Duodenal mucosa (tissue), 2 donors: ENCODE data around the gene POLD2.
"Not testable (repeated sequence)": the region's sequence is repeated elsewhere in the genome, so short reads cannot be mapped to it uniquely, and the experiment has no call there.

ENCODE experiments used
- H3K27ac ChIP-seq: one replicate; pipeline ENCODE4 v1.7.0; 2013; ENCODE audit warnings: low read depth, low read length
- H3K27me3 ChIP-seq, 2 donors: one replicate each; pipeline ENCODE4 v1.7.0; 2013; ENCODE audit warnings: low read length in 2 of 2, control low read depth in 1 of 2; ENCODE audit not compliant: insufficient read depth in 2 of 2, control insufficient read depth in 1 of 2
- H3K36me3 ChIP-seq, 2 donors: one replicate each; pipeline ENCODE4 v1.7.0; 2013; ENCODE audit warnings: low read length in 2 of 2, control low read depth in 1 of 2; ENCODE audit not compliant: insufficient read depth in 2 of 2, control insufficient read depth in 1 of 2
- H3K4me1 ChIP-seq, 2 donors: one replicate each; pipeline ENCODE4 v1.7.0; 2013; ENCODE audit warnings: low read length in 2 of 2, control low read depth in 1 of 2; ENCODE audit not compliant: insufficient read depth in 2 of 2, control insufficient read depth in 1 of 2
- H3K4me3 ChIP-seq, 2 donors: one replicate each; pipeline ENCODE4 v1.7.0; 2013; ENCODE audit warnings: low read length in 2 of 2, low read depth in 1 of 2
- H3K9ac ChIP-seq, 2 donors: one replicate each; pipeline ENCODE4 v1.7.0; 2013; ENCODE audit warnings: low read length in 2 of 2, low read depth in 1 of 2
- H3K9me3 ChIP-seq, 2 donors: one replicate each; pipeline ENCODE4 v1.7.0; 2013; ENCODE audit warnings: low read length in 2 of 2, control low read depth in 1 of 2; ENCODE audit not compliant: control insufficient read depth in 1 of 2

The POLD2 gene

DNA sequence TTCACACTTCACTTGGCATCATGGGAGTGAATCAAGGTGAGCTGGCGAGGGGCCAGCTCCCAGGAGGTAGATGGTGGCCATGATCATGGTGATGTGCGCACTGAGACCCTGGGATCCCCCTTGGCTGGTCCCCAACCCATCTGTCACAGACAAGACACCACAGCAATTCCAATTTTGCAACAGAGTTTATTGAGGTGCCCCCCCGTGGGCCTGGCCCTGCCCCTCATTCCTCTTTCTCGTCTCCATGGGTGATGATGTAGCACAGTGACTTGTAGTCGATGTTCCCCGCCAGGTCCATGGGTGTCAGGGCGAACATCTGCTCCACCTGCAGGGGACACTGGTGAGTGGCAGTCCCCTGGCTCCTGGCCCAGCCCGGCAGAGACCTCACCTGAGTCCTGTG is 15.3 kb upstream of the POLD2 start:
- H3K4me3 ChIP-seq: no peak overlapping the region
- no peaks in the 10 kb centered on the region for H3K4me1 ChIP-seq
- H3K36me3 ChIP-seq: no peaks in the 10 kb centered on the region
- no peaks in the 10 kb centered on the region for H3K9me3 ChIP-seq
- H3K27ac ChIP-seq: no peak overlapping the region
- H3K27me3 ChIP-seq: no peaks in the 10 kb centered on the region
- no peak overlapping the region for H3K9ac ChIP-seq

DNA sequence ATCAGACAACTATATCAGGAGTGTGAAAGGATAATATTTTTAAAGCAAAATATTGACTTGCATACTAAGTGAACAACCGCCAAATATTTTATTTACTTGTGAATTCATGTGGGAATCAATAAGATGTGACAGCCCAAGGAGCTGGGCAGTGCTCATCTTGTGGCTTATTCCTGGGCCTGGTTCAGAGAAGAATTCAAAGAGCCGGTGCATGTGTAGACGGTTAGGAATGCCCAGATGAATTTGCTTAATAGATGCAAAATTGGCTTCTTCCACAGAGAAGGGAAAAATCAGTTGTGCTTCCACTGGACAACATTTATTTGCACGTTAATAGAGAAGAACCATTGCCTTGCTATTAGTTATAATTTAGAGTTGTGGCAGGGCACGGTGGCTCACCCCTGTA is 13.4 kb upstream of the POLD2 start:
- no peaks in the 10 kb centered on the region for H3K36me3 ChIP-seq
- no peaks in the 10 kb centered on the region for H3K27me3 ChIP-seq
- H3K9me3 ChIP-seq: no peaks in the 10 kb centered on the region
- no peaks in the 10 kb centered on the region for H3K4me1 ChIP-seq
- no peak overlapping the region for H3K27ac ChIP-seq
- no peak overlapping the region for H3K9ac ChIP-seq
- H3K4me3 ChIP-seq: no peak overlapping the region

DNA sequence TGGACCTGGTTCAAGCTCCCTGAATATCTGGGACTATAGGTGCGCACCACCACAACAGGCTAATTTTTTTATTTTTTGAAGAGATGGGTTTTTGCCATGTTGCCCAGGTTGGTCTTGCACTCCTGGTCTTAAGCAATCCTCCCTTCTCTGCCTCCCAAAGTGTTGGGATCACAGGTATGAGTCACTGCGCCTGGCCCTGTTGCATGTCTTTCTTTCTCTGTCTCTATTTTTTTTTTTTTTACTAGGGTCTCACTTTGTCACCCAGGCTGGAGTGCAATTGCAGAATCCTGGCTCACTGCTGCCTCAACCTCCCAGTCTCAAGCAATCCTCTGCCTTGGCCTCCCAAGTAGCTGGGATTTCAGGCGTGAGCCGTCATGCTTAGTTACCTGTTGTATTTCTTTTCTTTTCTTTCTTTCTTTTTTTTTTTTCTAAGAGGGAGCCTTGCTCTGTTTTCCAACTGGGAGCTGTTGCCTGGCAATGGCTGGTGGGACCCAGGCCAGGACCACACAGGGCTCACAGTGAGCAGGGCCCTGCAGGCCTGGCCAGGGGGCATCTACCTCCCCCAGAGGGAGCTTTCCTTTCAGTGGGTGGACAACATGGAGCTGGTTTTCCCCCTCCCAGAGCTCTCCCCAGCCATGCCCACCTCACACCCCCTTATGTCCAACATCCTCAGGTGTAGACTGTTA is 11.7 kb upstream of the POLD2 start:
- peaks cover 0 to 4% of the 10 kb centered on the region in 2 donors for H3K4me1 ChIP-seq

DNA sequence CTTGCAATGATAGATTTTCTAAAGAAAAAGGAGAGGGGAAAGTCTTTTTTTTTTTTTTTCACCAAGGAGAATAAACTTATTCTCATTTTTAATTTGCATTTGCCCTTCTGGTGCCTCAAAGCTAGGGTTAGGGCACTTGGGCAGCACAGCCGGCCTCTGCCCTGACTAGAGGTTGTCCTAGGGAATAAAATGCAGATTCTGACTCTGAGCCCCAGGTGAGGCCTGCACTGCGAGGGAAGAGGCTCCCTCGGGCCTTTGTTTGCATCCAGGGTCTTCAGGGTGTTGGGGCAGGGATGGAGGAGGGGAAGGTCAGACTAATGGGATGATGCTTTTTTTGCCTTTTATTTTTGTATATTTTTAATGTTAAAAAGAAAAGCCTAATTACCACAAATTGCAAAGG is 9.9 kb upstream of the POLD2 start:
- Histone ChIP-seq H3K9ac (no peak overlapping the region), H3K27me3 (no peaks in the 10 kb centered on the region), H3K4me3 (no peak overlapping the region), H3K36me3 (no peaks in the 10 kb centered on the region), H3K27ac (no peak overlapping the region), H3K9me3 (no peaks in the 10 kb centered on the region), H3K4me1 (peaks cover 0 to 4% of the 10 kb centered on the region in 2 donors)

More for the DNA sequence above, 11.7 kb upstream of the POLD2 start:
- H3K27ac ChIP-seq: no peak overlapping the region
- no peak overlapping the region for H3K4me3 ChIP-seq
- H3K27me3 ChIP-seq: no peaks in the 10 kb centered on the region
- H3K9ac ChIP-seq: no peak overlapping the region
- no peaks in the 10 kb centered on the region for H3K9me3 ChIP-seq
- no peaks in the 10 kb centered on the region for H3K36me3 ChIP-seq

DNA sequence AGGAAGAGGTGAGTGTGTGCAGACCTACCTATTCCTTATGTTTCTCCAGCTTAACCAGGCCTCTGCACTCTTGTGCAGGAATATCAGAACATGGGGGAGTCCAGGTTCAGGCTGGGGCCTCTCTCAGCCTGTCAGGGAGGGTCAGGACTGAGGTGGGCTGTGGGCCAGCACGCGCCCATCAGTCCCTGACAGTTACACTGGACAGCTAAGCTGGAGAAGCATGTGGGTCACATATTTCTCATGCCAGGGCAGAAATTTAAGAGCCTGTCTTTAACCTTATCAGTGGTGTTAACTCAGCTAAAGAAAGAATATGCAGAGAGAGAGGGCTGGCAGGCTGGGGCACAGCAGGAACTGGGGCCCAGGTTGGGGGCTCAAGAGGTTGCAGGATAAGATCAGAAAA is 8.7 kb upstream of the POLD2 start:
- Histone ChIP-seq H3K36me3 (no peaks in the 10 kb centered on the region), H3K27ac (no peak overlapping the region), H3K9me3 (no peaks in the 10 kb centered on the region), H3K4me3 (no peak overlapping the region), H3K27me3 (no peaks in the 10 kb centered on the region), H3K9ac (no peak overlapping the region), H3K4me1 (peaks cover 0 to 4% of the 10 kb centered on the region in 2 donors)

DNA sequence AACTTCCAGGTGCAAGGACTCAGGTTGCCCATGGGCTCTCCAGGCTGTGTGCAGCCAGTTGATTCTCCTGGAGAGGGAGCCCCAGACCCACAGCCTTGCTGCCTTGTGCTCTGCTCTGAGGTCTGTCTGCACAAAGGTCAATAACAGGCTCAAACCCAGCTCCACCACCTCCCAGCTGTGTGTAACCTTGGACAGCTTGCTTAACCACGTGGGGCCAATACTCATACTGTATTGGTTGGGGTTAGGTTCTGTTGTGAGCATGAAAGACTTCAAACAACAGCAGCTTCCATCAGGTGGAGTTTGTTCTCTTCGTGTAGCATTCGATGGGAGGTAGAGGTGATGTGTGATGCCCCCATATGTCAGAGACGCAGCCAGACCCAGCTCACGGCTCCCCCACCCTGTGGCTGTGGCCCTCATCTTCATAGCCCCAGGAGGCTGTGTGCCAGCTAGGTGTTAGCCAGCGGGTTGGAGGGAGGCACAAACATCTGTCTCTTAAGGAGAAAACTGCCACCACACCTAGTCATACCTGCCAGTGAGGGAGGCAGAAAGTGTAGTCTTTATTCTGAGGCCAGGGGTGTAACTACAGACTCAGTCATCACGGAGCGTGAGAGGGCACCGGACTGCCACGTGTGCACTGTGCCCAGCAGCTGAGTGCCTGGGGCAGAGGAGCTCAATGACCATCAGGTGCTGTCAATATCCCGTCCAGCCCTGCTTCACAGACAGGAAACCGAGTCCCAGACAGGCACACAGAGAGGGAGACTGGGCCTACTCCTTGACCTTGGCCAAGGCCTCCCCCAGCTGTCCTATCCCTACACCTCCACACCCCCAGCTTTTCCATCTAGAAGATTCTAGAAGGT is 8.1 kb upstream of the POLD2 start:
- Histone ChIP-seq H3K27me3 (no peaks in the 10 kb centered on the region), H3K9me3 (no peaks in the 10 kb centered on the region), H3K4me1 (peaks cover 0 to 4% of the 10 kb centered on the region in 2 donors), H3K36me3 (no peaks in the 10 kb centered on the region), H3K27ac (no peak overlapping the region), H3K4me3 (no peak overlapping the region), H3K9ac (no peak overlapping the region)

DNA sequence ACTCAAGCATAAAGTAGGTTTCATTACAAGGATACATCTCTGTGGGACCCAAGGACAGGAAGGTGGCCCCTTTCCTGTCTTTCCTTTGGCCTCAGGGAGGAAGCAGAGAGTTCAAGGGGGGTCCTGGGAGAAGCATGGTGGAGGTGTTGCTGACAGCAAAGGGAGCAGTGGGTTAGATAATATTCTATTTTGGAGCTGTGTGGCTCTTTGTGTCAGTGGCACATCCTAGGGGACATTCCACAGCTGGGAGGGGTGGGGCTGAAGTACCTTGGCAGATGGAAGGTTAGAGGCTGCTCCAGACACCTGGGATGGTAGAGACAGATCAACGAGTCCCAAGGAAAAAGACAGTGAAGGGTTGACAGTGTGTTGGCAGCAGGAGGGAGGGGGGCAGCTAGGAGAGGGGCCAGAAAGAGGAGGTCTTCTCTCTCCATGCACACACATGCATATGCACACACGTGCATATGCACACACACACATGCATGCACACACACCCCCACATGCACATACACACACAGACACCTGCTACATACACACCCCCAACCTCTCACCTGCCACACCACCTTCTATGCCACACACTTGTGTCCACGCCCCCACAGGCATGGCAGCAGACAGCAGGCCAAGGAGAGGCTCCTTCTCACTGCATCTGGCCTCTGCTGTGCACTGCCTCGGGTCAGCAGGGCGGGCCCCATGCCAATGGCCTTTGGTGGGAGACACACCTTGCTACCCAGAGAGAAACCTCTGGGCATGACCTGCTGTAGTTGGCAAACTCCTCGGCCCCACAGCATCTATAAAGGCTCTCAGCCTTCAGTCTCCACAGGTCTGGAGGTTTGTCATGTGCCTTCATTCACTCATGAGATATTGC is 5.6 kb upstream of the POLD2 start:
- no peak overlapping the region for H3K4me3 ChIP-seq
- no peaks in the 10 kb centered on the region for H3K27me3 ChIP-seq
- H3K9me3 ChIP-seq: no peaks in the 10 kb centered on the region
- no peaks in the 10 kb centered on the region for H3K36me3 ChIP-seq
- no peak overlapping the region for H3K27ac ChIP-seq
- no peak overlapping the region for H3K9ac ChIP-seq
- H3K4me1 ChIP-seq: peaks cover 2 to 4% of the 10 kb centered on the region in 2 donors

DNA sequence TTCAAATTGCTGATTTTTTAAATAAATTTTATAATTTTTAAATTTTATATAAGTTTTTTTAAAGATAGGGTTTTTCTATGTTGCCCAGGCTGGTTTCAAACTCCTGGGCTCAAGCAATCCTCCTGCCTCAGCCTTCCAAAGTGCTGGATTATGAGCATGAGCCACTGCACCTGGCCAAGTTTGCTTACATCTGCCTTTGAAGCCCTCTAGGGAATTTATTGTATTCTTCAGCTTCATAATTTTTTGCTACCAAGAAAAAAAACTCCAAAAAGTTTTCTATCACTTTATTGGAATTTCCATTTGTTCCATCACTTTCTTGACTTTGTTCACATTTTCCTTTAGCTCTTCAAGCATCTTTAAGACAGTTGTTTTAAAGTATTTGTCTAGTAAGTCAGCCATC is 3.8 kb upstream of the POLD2 start:
- H3K36me3 ChIP-seq: no peaks in the 10 kb centered on the region

DNA sequence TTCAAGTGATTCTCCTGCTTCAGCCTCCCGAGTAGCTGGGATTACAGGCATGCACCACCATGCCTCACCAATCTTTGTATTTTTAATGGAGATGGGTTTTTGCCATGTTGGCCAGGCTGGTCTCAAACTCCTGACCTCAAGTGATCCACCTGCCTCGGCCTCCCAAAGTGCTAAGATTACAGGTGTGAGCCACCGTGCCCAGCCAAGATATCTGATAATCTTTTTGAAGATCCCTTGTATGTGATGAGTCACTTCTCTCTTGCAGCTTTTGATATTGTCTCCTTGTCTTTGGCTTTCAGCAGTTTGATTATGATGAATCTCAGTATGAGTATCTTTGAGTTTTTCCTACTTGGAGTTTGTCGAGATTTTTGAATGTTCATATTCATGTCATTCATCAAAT is 3.2 kb upstream of the POLD2 start:
- not testable (repeated sequence) for H3K4me3 ChIP-seq, H3K9me3 ChIP-seq, H3K27ac ChIP-seq, H3K27me3 ChIP-seq, H3K9ac ChIP-seq, H3K36me3 ChIP-seq
- H3K4me1 ChIP-seq: peaks cover 10 to 12% of the 10 kb centered on the region in 2 donors

More for the DNA sequence above, 3.8 kb upstream of the POLD2 start:
- no peak overlapping the region for H3K27ac ChIP-seq
- no peaks in the 10 kb centered on the region for H3K9me3 ChIP-seq
- no peak overlapping the region for H3K4me3 ChIP-seq
- H3K9ac ChIP-seq: no peak overlapping the region
- peaks cover 10 to 12% of the 10 kb centered on the region in 2 donors for H3K4me1 ChIP-seq
- no peaks in the 10 kb centered on the region for H3K27me3 ChIP-seq

DNA sequence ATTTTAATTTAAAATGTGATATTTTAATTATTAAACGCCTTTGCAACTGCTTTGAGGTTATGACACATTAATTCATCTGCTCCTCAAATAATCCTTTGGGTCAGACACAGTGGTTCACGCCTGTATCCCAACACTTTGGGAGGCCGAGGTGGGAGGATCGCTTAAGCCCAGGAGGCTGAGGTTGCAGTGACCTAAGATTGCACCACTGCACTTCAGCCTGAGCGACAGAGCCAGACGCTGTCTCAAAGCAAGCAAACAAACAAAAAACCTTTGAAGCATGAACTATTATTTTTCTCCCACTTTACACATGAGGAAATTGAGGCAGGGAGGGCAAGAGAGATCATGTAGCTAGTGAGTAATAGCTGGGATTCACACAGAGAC is 1.5 kb upstream of the POLD2 start:
- Histone ChIP-seq H3K27me3 (no peaks in the 10 kb centered on the region), H3K9ac (no peak overlapping the region), H3K9me3 (no peaks in the 10 kb centered on the region), H3K36me3 (peaks cover 0 to 12% of the 10 kb centered on the region in 2 donors), H3K4me3 (no peak overlapping the region), H3K27ac (no peak overlapping the region), H3K4me1 (peaks cover 6 to 12% of the 10 kb centered on the region in 2 donors)
